M059J (cell line): ENCODE measurements around the gene SMYD2. TPM values are rescaled to one million over a fixed set of nuclear protein-coding genes. Genes with fewer than 3 reads are reported as not detected.
A peak's percentile ranks its signal among the peaks of the same experiment; 100 is the strongest.

Experiments
- DNase-seq: peaks from one replicate; pipeline ENCODE4 v3.0.0-alpha.2; 2012; ENCODE audit warnings: low read depth
- total RNA-seq: library from RNA; depleted of rRNA; stranded (reverse); fragments of >200 nt; shearing (Covaris generic); gene quantifications from 2 replicates; pipeline ENCODE4 v1.2.3, GENCODE V29; 2014; rRNA removed

The SMYD2 gene
- total RNA-seq = 70.9 and 78.8 TPM in 2 replicates

- peak; percentile 72 for DNase-seq
Measured at GRCh38 chr1:214281021-214281719, at the start of gene SMYD2. TSS of gene SMYD2 (plus strand) at chr1:214281159. CDS start at chr1:214281255, 96 bp downstream.

GRCh38 chr1:214233856-214234634, 46.9 kb upstream of the SMYD2 start:
- no peak for DNase-seq

DNA sequence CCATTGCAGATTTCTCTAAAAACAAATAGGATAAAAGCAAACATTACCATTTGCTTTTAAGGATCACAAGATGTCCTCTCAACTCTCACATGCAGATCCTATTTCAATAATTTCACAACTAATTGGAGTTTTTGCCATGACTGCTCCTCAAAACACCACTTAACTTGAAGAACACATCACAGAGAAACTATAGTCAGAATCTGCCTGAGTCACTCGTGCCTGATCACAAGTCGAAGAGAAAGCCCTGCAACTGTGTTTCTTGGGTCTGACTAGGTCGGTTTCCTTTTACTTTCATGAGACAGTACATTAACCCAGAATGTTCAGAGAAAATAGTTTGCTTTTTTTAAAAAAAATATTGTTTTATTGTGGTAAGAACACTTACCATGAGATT, 46.3 kb upstream of the SMYD2 start:
- peak; percentile 27 for DNase-seq

- no peak for DNase-seq
Measured at GRCh38 chr1:214236477-214236876, 44.5 kb upstream of the SMYD2 start.

DNA sequence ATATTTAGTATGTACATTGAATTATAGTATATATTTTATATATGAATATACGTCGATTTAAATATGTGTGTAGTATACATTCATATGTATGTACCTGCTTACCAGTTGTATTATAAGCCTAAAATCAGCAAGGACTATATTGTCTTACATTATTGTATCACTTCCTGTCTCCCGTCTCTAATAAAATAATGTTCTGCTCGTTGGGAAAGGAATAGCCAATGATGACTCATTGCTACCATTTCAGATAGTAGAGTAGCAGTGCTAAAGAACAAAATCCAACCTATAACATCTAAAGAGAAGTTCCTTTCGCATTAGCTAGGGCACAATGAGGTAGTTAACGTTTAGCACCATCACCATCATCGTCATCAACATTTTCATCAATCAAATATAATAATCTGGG, 39.9 kb upstream of the SMYD2 start:
- DNase-seq = peak; percentile 39

- no peak for DNase-seq
Measured at GRCh38 chr1:214244252-214244651, 36.7 kb upstream of the SMYD2 start.

DNA sequence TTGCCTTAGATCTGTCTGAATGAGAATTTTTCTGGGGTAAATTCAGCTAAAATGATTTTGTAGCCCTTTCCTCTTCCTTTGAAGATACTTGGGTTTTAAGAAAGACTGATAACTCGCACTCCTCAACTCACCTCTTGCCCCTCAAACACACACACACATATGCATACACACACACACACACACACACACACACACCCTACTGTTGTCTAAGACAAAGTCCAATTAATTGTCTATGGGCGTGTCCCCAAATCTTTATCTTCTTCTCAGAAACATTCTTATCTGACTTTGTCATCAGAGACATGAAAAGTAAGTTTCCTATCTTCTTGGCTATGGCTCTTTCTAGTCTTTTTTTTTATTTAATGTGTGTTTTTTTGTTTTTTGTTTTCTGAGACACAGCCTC, 36.1 kb upstream of the SMYD2 start:
- no peak for DNase-seq

GRCh38 chr1:214247501-214248041, 33.4 kb upstream of the SMYD2 start:
- DNase-seq = no peak

GRCh38 chr1:214248311-214249085, 32.5 kb upstream of the SMYD2 start:
- peak; percentile 9 for DNase-seq

DNA sequence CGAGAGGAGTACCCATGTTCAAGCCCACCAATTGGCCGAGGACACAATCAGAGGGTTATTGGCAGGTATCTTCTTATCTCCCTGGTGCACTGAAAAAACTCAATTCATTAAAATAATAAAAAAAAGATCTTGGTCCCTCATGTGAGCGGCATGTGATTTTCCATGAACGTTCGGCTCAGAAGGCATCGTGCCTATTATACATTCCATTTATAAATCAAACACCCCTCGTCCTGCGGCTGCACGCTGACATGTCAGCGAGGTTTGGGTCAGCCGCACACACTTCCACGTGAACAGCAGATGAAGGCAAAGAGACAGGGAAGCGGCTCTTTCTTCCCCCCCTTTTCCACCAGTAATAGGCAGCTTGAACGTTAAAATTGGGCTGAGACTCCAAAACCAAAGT, 31.3 kb upstream of the SMYD2 start:
- DNase-seq = no peak

- DNase-seq = no peak
Measured at GRCh38 chr1:214251354-214251753, 29.6 kb upstream of the SMYD2 start.

- no peak for DNase-seq
Measured at GRCh38 chr1:214255509-214255908, 25.4 kb upstream of the SMYD2 start.

DNA sequence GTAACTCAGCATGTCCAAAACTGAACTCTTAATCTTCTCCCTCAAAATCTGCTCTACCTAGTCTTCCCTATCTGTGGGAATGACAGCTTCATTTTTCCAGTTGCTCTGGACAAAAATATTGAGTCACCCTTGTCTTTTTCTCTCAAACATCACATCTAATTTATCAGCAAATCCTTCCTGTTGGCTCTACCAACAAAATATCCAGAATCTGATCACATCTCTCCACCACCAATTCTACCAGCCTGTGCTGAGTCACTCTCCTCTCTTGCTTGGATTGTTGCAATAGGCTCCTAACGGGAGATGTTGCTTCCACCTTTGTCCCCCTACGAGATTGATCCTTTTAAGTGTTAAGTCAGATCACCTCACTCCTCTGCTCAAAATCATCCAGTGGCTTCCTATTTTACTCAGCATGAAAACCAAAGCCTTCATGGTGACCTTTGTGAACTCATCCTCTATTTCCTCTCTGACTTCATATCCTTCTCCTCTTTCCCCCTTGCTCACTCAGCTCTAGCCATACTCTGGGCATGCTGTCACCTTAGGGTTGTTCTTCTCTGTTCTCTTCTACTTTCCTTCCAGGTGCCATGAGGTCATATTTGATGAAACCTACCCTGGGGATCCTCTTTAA, 21.5 kb upstream of the SMYD2 start:
- peak; percentile 46 for DNase-seq

DNA sequence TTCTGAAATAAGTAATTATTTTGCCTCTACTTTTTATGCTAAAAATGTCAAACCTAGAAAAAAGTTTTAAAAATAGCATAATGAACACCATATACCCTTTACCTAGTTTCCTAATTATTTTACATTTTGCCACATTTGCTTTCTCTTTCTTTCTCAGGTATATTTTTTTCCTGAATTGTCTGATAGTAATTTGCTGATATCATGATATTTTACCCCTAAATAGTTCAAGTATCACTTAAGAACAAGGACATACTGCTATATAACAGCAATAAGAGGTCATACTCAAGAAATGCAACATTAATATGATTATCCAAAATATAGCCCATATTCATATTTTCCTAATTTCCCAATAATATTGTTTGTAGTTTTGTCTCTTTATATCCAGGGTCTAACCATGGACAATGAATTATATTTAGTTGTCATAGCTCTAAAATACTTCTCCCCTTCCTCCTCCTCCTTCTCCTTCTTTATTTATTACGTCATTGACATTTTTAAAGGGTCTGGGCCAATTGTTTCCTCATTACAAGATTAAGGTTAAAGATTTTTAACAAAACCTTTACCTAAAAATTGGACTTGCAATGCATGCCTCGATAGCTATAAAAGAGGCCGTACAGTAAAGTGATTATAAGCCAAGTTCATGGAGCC, 20.3 kb upstream of the SMYD2 start:
- DNase-seq = no peak

DNA sequence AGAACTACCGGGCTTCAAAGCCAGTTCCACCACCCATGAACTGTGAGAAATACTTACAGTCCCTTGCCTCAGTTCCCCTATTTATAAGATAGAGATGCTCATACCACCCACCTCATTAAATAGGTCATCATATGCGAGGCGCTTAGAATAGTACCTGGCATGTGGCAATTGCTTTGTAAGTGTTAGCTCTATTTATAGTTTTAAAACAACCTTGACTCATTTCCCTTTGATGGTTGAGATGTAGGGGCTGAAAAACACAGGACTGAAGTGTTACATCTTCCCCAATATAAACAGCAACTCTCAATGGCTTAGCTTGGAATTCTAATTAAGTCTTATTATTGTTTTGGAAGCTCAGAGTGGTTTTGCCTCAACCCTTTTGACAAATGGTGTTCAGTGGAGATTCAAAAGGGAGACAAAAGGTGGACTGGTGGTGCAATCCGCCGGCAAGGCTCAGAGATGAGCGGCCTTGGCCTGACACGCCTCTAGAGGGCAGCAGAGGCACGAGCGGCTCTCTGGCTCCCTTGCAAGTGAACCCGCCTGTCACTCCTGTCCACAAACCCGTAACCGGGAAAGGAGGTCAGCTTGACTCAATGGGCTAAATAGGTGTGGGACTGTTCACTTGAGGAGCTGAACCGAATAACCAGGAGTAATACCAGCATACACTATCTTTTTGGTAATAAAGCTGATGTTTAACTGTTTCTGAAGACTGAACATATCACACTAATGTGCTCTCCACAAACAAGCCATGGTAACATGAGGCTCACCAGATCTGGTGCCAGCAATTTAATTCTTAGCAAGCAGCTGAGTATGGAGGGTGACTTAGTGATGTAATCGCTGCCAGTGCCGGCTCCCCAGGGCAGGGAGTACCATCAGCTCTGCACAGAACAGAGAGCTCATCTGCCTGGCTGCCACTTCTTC, 19.5 kb upstream of the SMYD2 start:
- DNase-seq = peak; percentile 75

DNA sequence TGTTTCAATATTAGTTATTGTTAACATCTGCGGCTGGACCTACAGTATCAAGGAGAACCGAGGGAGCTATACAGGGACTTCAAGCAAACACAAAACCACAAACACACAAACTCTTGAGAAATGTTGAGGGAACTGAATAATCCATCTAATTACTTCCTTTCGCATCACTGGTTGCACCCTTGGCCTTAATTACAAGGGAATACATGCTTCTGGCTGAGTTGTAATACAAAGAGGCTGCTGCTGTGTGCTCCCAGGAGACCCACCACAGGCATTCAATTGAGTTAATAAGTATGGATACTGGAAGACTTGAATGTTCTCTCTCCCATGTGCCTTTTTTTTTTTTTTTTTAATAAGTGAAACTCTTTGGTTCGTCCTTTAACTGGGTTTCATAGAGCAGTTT, 16.8 kb upstream of the SMYD2 start:
- DNase-seq = peak; percentile 46

GRCh38 chr1:214264976-214265375, 16.0 kb upstream of the SMYD2 start:
- DNase-seq = no peak

- no peak for DNase-seq
Measured at GRCh38 chr1:214270097-214270650, 10.8 kb upstream of the SMYD2 start.

DNA sequence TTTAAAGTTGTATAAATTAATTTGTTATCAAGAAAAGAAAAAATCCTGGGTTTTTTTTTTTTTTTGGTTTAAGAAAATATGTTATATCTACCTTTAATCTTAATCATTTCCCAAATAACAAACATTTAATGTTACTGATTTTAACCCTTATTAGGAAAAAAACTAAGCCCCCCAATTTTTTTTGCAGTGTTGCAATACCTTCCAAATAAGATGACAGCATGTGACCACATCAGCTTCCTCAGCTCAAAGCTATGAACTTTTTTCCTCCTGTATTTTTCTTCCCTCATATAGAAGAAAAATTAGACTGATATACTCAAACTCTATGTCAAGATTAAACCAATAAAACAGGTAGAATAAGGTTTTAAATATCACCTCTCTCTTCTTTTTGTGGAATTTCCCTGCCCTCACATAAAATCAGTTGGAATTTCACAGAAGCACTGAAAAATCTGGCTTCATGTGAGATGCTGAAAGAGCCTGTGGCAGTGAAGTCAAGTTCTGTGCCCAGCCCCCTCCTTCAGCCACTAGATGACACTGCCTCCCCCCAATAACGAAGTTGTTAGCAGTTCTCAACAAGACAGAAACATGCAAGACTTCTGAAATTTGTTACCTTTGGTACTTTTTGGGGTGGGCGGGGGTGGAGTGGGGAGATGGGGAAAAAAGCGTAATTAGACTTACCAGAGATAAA, 9.6 kb upstream of the SMYD2 start:
- no peak for DNase-seq
